ENCODE measurements around the gene RASGRP1. TPM values are rescaled to one million over a fixed set of nuclear protein-coding genes. Genes with fewer than 3 reads are reported as not detected.

Gene RASGRP1
- total and polyA plus RNA-seq, 10 of the 15 experiments (the other 5 are each of a cell fraction or from before 2014, with no cell fraction given): 5.6 to 234 (median 20.9) TPM

- no peaks in the 10 kb centered on the region for H3K9me3 ChIP-seq (replicated peaks; ENCODE audit: control insufficient read depth, insufficient read depth, low read length)
- H3K4me2 ChIP-seq (ENCODE audit: control insufficient read depth, insufficient read depth): no peak overlapping the region
- CTCF ChIA-PET: interaction anchor here (0.9 to 1.3 kb wide), 2 partner anchors 11 to 107 kb away, joined by 3 to 5 read pairs; no protein-coding TSS in a partner anchor
- H3K79me2 ChIP-seq (ENCODE audit: control insufficient read depth, insufficient read depth, low read length): no peaks in the 10 kb centered on the region
- H3K36me3 ChIP-seq (ENCODE audit: control insufficient read depth in 2 of 2, insufficient read depth in 2 of 2, low read length in 1 of 2): no peaks in the 10 kb centered on the region
- POLR2A ChIA-PET: no interaction called here
- SMC1A ChIA-PET (ENCODE audit: uncharacterized antibody, unreplicated experiment): interaction anchor here (1.2 to 2.5 kb wide), 2 partner anchors 23 to 82 kb away, joined by 4 to 9 read pairs; no protein-coding TSS in a partner anchor
- intact Hi-C loops (cut with micrococcal nuclease; ENCODE audit: unreplicated experiment) (no loop called here), in situ Hi-C loops (cut with MboI) (no loop called here)
- TF ChIP-seq SIN3A (IDR thresholded peaks at IDR 0.05; ENCODE audit: low read depth, low read length): no peak
- no peak overlapping the region for H2AFZ ChIP-seq (ENCODE audit: control insufficient read depth, low read depth, low read length)
- no peak overlapping the region for H3K27ac ChIP-seq (ENCODE audit: control insufficient read depth, insufficient read depth)
- H3K4me3 ChIP-seq: no peak overlapping the region
- no peaks in the 10 kb centered on the region for H3K4me1 ChIP-seq (ENCODE audit: control insufficient read depth, insufficient read depth, low read length)
- DNase-seq (ENCODE audit: low read depth, low spot score): no peak
- no peak overlapping the region for H3K9ac ChIP-seq (ENCODE audit: control insufficient read depth, insufficient read depth, low read length)
- 0% methylated on average over 1 of the region's 1 CpG for WGBS (ENCODE audit: insufficient coverage, insufficient replicate concordance, low lambda C conversion rate, missing lambda C conversion rate)
- no peak for FAIRE-seq
- H3K27me3 ChIP-seq (replicated peaks in 1 of 2; ENCODE audit: control insufficient read depth in 2 of 2, insufficient read depth in 2 of 2, low read length in 1 of 2): no peaks in the 10 kb centered on the region
- H4K20me1 ChIP-seq (ENCODE audit: control insufficient read depth, insufficient read depth): no peaks in the 10 kb centered on the region
- RAD21 ChIA-PET (ENCODE audit: unreplicated experiment): interaction anchor here (1.0 to 1.8 kb wide), 3 partner anchors 28 to 95 kb away, joined by 3 to 5 read pairs (median 3); no protein-coding TSS in a partner anchor
- no TSS peak for BruUV-seq (replicated peaks)
- no peak for ATAC-seq
Observed at GRCh38 chr15:38576261-38576660, 11.6 kb upstream of the RASGRP1 start.

- in situ Hi-C loops (cut with MboI): no loop called here
- H3K36me3 ChIP-seq (ENCODE audit: control insufficient read depth in 2 of 2, insufficient read depth in 2 of 2, low read length in 1 of 2): no peaks in the 10 kb centered on the region
- no peak for FAIRE-seq
- H3K9ac ChIP-seq (ENCODE audit: control insufficient read depth, insufficient read depth, low read length): peak overlapping the region; percentile 62; the same call in 1 of the 2 replicates
- ATAC-seq: no peak
- DNase-seq (ENCODE audit: low read depth, low spot score): no peak
- WGBS (ENCODE audit: insufficient coverage, insufficient replicate concordance, low lambda C conversion rate, missing lambda C conversion rate): 83% methylated on average over 16 of the region's 16 CpGs
- H2AFZ ChIP-seq (ENCODE audit: control insufficient read depth, low read depth, low read length): peak overlapping the region; percentile 88
- peaks cover 24% of the 10 kb centered on the region for H3K4me1 ChIP-seq (ENCODE audit: control insufficient read depth, insufficient read depth, low read length)
- ChIA-PET POLR2A (interaction anchor here (0.5 to 5.0 kb wide), 8 partner anchors 15 to 103 kb away, joined by 3 to 53 read pairs (median 3); no protein-coding TSS in a partner anchor), RAD21 (ENCODE audit: unreplicated experiment) (interaction anchor here (0.5 to 9.6 kb wide), 7 partner anchors 13 to 122 kb away, joined by 3 to 331 read pairs (median 24); partner anchors contain the start of gene FAM98B), CTCF (interaction anchor here (1.3 to 10.5 kb wide), 8 partner anchors 22 to 135 kb away, joined by 3 to 276 read pairs (median 15); no protein-coding TSS in a partner anchor), SMC1A (ENCODE audit: uncharacterized antibody, unreplicated experiment) (interaction anchor here (0.8 to 11.9 kb wide), 14 partner anchors 12 to 121 kb away, joined by 3 to 293 read pairs (median 4); no protein-coding TSS in a partner anchor)
- no TSS peak for BruUV-seq (replicated peaks)
- no peaks in the 10 kb centered on the region for H4K20me1 ChIP-seq (ENCODE audit: control insufficient read depth, insufficient read depth)
- H3K27ac ChIP-seq (ENCODE audit: control insufficient read depth, insufficient read depth): no peak overlapping the region
- peak overlapping the region; percentile 75; the same call in 1 of the 2 replicates for H3K4me3 ChIP-seq
- peaks cover 26% of the 10 kb centered on the region for H3K79me2 ChIP-seq (ENCODE audit: control insufficient read depth, insufficient read depth, low read length)
- no peaks in the 10 kb centered on the region for H3K27me3 ChIP-seq (replicated peaks in 1 of 2; ENCODE audit: control insufficient read depth in 2 of 2, insufficient read depth in 2 of 2, low read length in 1 of 2)
- H3K4me2 ChIP-seq (ENCODE audit: control insufficient read depth, insufficient read depth): peak overlapping the region; percentile 96
- H3K9me3 ChIP-seq (replicated peaks; ENCODE audit: control insufficient read depth, insufficient read depth, low read length): no peaks in the 10 kb centered on the region
- intact Hi-C loops (cut with micrococcal nuclease; ENCODE audit: unreplicated experiment): loop anchor here (2.0 kb wide), 1 partner anchor 58 kb away; no protein-coding TSS in a partner anchor
- TF ChIP-seq POLR2A (IDR thresholded peaks at IDR 0.05; ENCODE audit: low read depth, low read length) (no peak), MXI1 (IDR thresholded peaks at IDR 0.05; ENCODE audit: low read depth, low read length) (no peak), NKRF (conservative IDR thresholded peaks at IDR 0.05) (0 out of 2 replicates have a peak, but pooled peaks have one; percentile 6), BACH1 (IDR thresholded peaks at IDR 0.05; ENCODE audit: borderline replicate concordance) (no peak), ZBTB40 (IDR thresholded peaks at IDR 0.05; ENCODE audit: borderline replicate concordance) (peak; percentile 16; the same call in 1 of the 2 replicates), ZBTB33 (IDR thresholded peaks at IDR 0.05) (peak; percentile 48; the same call in 1 of the 2 replicates)
Observed at GRCh38 chr15:38565287-38565670, 665 bp upstream of the RASGRP1 start.

Measured in GM12878 (cell line).